Memory B cell (primary cell): ENCODE results near the gene FOXK1.
A peak's percentile ranks its signal among the peaks of the same experiment; 100 is the strongest.
"Not testable (repeated sequence)": the region's sequence is repeated elsewhere in the genome, so short reads cannot be mapped to it uniquely, and the experiment has no call there.

Experiments
- ATAC-seq: fragments of 150-1000 bp; cut with Tn5 transposase; 2 replicates; pipeline ENCODE4 v1.10.0; 2021; ENCODE audit warnings: low read depth, mild to moderate bottlenecking, moderate library complexity
- DNase-seq, 2 donors: peaks; one replicate each; pipeline ENCODE4 v3.0.0; 2022; ENCODE audit warnings: low spot score in 2 of 2
- H3K27ac Mint-ChIP-seq: one replicate; pipeline ENCODE4 v1.8.0; 2022; ENCODE audit warnings: mild to moderate bottlenecking, moderate library complexity, mixed read lengths
- H3K27me3 Mint-ChIP-seq: one replicate; pipeline ENCODE4 v1.8.0; 2022; ENCODE audit warnings: mixed read lengths
- H3K36me3 Mint-ChIP-seq: one replicate; pipeline ENCODE4 v1.8.0; 2022; ENCODE audit warnings: mild to moderate bottlenecking, mixed read lengths
- H3K4me1 Mint-ChIP-seq: one replicate; pipeline ENCODE4 v1.8.0; 2022; ENCODE audit warnings: mixed read lengths
- H3K4me3 Mint-ChIP-seq: one replicate; pipeline ENCODE4 v1.8.0; 2022; ENCODE audit warnings: mild to moderate bottlenecking, moderate library complexity, mixed read lengths
- H3K9me3 Mint-ChIP-seq: one replicate; pipeline ENCODE4 v1.8.0; 2022; ENCODE audit warnings: mixed read lengths

Gene FOXK1

GRCh38 chr7:4683043-4683883 lies 1.2 kb downstream of the FOXK1 start:
- ATAC-seq = no peak
- peaks cover 5% of the 10 kb centered on the region for H3K36me3 Mint-ChIP-seq
- H3K4me3 Mint-ChIP-seq = peak overlapping the region; percentile 92
- peaks cover 1% of the 10 kb centered on the region for H3K9me3 Mint-ChIP-seq
- peak overlapping the region; percentile 96 for H3K27ac Mint-ChIP-seq
- H3K27me3 Mint-ChIP-seq = no peaks in the 10 kb centered on the region
- peak; percentile 9 to 36 for DNase-seq
- peaks cover 41% of the 10 kb centered on the region for H3K4me1 Mint-ChIP-seq

- H3K4me1 Mint-ChIP-seq = peaks cover 46% of the 10 kb centered on the region
- peak overlapping the region; percentile 96 for H3K27ac Mint-ChIP-seq
- H3K36me3 Mint-ChIP-seq = peaks cover 5% of the 10 kb centered on the region
- peak; percentile 57 for ATAC-seq
- DNase-seq = peak; percentile 25 to 42
- H3K27me3 Mint-ChIP-seq = no peaks in the 10 kb centered on the region
- H3K9me3 Mint-ChIP-seq = peaks cover 1% of the 10 kb centered on the region
- peak overlapping the region; percentile 92 for H3K4me3 Mint-ChIP-seq
Observed at GRCh38 chr7:4683884-4684565, 1.9 kb downstream of the FOXK1 start.

GRCh38 chr7:4684846-4685245 lies 2.8 kb downstream of the FOXK1 start:
- DNase-seq = no peak
- no peaks in the 10 kb centered on the region for H3K27me3 Mint-ChIP-seq
- H3K9me3 Mint-ChIP-seq = peaks cover 1% of the 10 kb centered on the region
- peak overlapping the region; percentile 96 for H3K27ac Mint-ChIP-seq
- peaks cover 5% of the 10 kb centered on the region for H3K36me3 Mint-ChIP-seq
- peaks cover 52% of the 10 kb centered on the region for H3K4me1 Mint-ChIP-seq
- peak overlapping the region; percentile 92 for H3K4me3 Mint-ChIP-seq
- no peak for ATAC-seq

GRCh38 chr7:4685676-4686075 lies 3.6 kb downstream of the FOXK1 start:
- H3K27me3 Mint-ChIP-seq, H3K4me3 Mint-ChIP-seq, H3K36me3 Mint-ChIP-seq, ATAC-seq, DNase-seq, H3K27ac Mint-ChIP-seq, H3K9me3 Mint-ChIP-seq: not testable (repeated sequence)
- H3K4me1 Mint-ChIP-seq = peaks cover 57% of the 10 kb centered on the region

GRCh38 chr7:4687956-4688355 lies 5.9 kb downstream of the FOXK1 start:
- peaks cover 6% of the 10 kb centered on the region for H3K36me3 Mint-ChIP-seq
- H3K4me3 Mint-ChIP-seq = no peak overlapping the region
- DNase-seq (no peak), ATAC-seq (no peak)
- H3K27me3 Mint-ChIP-seq = no peaks in the 10 kb centered on the region
- peak overlapping the region; percentile 38 for H3K27ac Mint-ChIP-seq
- H3K4me1 Mint-ChIP-seq = peaks cover 58% of the 10 kb centered on the region
- H3K9me3 Mint-ChIP-seq = no peaks in the 10 kb centered on the region

- no peak for DNase-seq
- H3K4me1 Mint-ChIP-seq = peaks cover 50% of the 10 kb centered on the region
- H3K36me3 Mint-ChIP-seq = peaks cover 6% of the 10 kb centered on the region
- no peak overlapping the region for H3K4me3 Mint-ChIP-seq
- peak; percentile 10 for ATAC-seq
- no peaks in the 10 kb centered on the region for H3K9me3 Mint-ChIP-seq
- H3K27me3 Mint-ChIP-seq = no peaks in the 10 kb centered on the region
- no peak overlapping the region for H3K27ac Mint-ChIP-seq
Observed at GRCh38 chr7:4689151-4689550, 7.1 kb downstream of the FOXK1 start.

- DNase-seq (no peak), ATAC-seq (peak; percentile 59)
- Mint-ChIP-seq H3K4me3 (peak overlapping the region; percentile 55), H3K36me3 (peaks cover 6% of the 10 kb centered on the region), H3K27me3 (no peaks in the 10 kb centered on the region), H3K27ac (peak overlapping the region; percentile 19), H3K9me3 (no peaks in the 10 kb centered on the region), H3K4me1 (peaks cover 48% of the 10 kb centered on the region)
Observed at GRCh38 chr7:4689668-4690067, 7.6 kb downstream of the FOXK1 start.

- peaks cover 6% of the 10 kb centered on the region for H3K36me3 Mint-ChIP-seq
- no peak for DNase-seq
- H3K4me3 Mint-ChIP-seq = peak overlapping the region; percentile 7
- no peak for ATAC-seq
- peaks cover 44% of the 10 kb centered on the region for H3K4me1 Mint-ChIP-seq
- no peaks in the 10 kb centered on the region for H3K27me3 Mint-ChIP-seq
- H3K27ac Mint-ChIP-seq = no peak overlapping the region
- no peaks in the 10 kb centered on the region for H3K9me3 Mint-ChIP-seq
Observed at GRCh38 chr7:4690953-4691856, 9.1 kb downstream of the FOXK1 start.

GRCh38 chr7:4692055-4692454 lies 10.0 kb downstream of the FOXK1 start:
- Mint-ChIP-seq H3K36me3 (peaks cover 8% of the 10 kb centered on the region), H3K27me3 (no peaks in the 10 kb centered on the region), H3K27ac (no peak overlapping the region), H3K9me3 (no peaks in the 10 kb centered on the region), H3K4me1 (peaks cover 43% of the 10 kb centered on the region), H3K4me3 (no peak overlapping the region)
- ATAC-seq (no peak), DNase-seq (no peak)

GRCh38 chr7:4692622-4693021 lies 10.5 kb downstream of the FOXK1 start:
- not testable (repeated sequence) for H3K9me3 Mint-ChIP-seq, H3K36me3 Mint-ChIP-seq, H3K4me3 Mint-ChIP-seq, DNase-seq, ATAC-seq, H3K27me3 Mint-ChIP-seq, H3K27ac Mint-ChIP-seq
- H3K4me1 Mint-ChIP-seq = peaks cover 46% of the 10 kb centered on the region

- H3K27me3 Mint-ChIP-seq = no peaks in the 10 kb centered on the region
- DNase-seq (no peak), ATAC-seq (no peak)
- no peak overlapping the region for H3K27ac Mint-ChIP-seq
- no peaks in the 10 kb centered on the region for H3K9me3 Mint-ChIP-seq
- peaks cover 43% of the 10 kb centered on the region for H3K4me1 Mint-ChIP-seq
- peaks cover 9% of the 10 kb centered on the region for H3K36me3 Mint-ChIP-seq
- H3K4me3 Mint-ChIP-seq = no peak overlapping the region
Observed at GRCh38 chr7:4693152-4693551, 11.1 kb downstream of the FOXK1 start.

GRCh38 chr7:4693749-4694148 lies 11.7 kb downstream of the FOXK1 start:
- no peak overlapping the region for H3K4me3 Mint-ChIP-seq
- H3K36me3 Mint-ChIP-seq = peaks cover 9% of the 10 kb centered on the region
- H3K27me3 Mint-ChIP-seq = no peaks in the 10 kb centered on the region
- H3K9me3 Mint-ChIP-seq = no peaks in the 10 kb centered on the region
- no peak for ATAC-seq
- no peak for DNase-seq
- peaks cover 40% of the 10 kb centered on the region for H3K4me1 Mint-ChIP-seq
- no peak overlapping the region for H3K27ac Mint-ChIP-seq

GRCh38 chr7:4694305-4694704 lies 12.2 kb downstream of the FOXK1 start:
- Mint-ChIP-seq H3K9me3 (no peaks in the 10 kb centered on the region), H3K36me3 (peaks cover 9% of the 10 kb centered on the region), H3K27ac (no peak overlapping the region), H3K4me3 (no peak overlapping the region), H3K27me3 (no peaks in the 10 kb centered on the region), H3K4me1 (peaks cover 37% of the 10 kb centered on the region)
- no peak for DNase-seq
- no peak for ATAC-seq
